Measurements from ENCODE around the gene FHIP1A.

GRCh38 chr4:151408380-151408629, 671 bp upstream of the FHIP1A start:
- no peak for TF ChIP-seq EP300 (IDR thresholded peaks at IDR 0.05; ENCODE audit: borderline replicate concordance in 1 of 2, low read depth in 1 of 2, low read length in 1 of 2)
- TF ChIP-seq TAF1 (IDR thresholded peaks at IDR 0.05; ENCODE audit: borderline replicate concordance, low read depth, low read length) = no peak
- TF ChIP-seq EZH2phosphoT487 (IDR thresholded peaks at IDR 0.05; ENCODE audit: borderline replicate concordance, low read depth) = no peak
- TF ChIP-seq MXI1 (IDR thresholded peaks at IDR 0.05; ENCODE audit: low read depth, low read length) = no peak
- TF ChIP-seq POLR2AphosphoS5 (IDR thresholded peaks at IDR 0.05; ENCODE audit: low read depth, low read length) = no peak

Data from SK-N-SH (cell line).